Stimulated activated CD8-positive, alpha-beta memory T cell treated with anti-CD3 and anti-CD28 coated beads, Interleukin-7, amount 100 ng/mL, for 1 hour (primary cell): ENCODE results near the gene BAD.

Source experiments
- DNase-seq, 2 donors: peaks; one replicate each; pipeline ENCODE4 v3.0.0-alpha.2; 2020; ENCODE audit warnings: low read depth in 2 of 2

BAD gene

DNA sequence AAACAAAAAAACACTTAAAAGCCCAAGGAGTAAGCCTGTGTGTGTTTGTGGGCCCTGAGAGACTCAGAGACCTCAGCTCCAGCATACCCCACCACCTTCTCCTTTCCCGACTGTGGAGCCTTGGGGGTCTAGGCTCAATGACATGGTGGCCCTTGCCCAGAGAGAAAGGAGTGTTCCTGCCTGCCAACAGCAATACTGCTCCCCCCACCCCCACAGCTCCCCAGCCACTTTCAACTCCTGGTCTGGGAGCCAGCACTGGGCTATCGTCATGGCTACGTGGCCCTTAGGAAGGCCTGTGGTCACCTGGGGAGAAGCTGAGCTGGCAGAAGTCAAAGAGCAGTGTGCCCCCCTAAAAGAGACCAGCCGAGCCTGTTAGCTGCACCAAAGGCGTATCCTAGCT lies 40.4 kb downstream of the BAD start:
- no peak for DNase-seq

DNA sequence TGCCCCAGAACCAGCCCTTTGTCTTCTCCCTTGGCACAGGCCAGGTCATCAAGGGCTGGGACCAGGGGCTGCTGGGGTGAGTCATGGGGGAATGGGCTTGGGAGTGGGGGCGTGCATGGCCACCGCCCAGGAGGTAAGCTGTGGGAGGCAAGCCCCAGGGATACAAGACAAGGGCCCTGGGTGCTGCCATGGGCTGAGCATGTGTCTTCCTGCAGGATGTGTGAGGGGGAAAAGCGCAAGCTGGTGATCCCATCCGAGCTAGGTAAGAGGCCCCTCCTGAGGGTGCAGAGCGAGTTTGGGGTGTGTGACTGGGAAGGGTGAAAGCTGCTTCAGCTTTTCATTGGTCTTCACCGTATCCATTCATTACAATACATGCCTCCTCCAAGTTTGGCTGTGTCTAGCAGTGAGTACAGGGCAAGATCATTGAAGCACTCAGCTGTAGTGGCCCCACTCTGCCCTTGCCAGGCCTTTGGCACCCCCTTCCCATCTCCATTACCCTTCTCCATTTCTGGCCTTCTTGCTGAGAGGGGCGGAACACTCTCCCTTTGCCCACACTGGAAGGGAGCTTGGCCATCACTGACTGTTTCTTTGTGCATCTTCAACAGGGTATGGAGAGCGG lies 41.1 kb downstream of the BAD start:
- no peak for DNase-seq

DNA sequence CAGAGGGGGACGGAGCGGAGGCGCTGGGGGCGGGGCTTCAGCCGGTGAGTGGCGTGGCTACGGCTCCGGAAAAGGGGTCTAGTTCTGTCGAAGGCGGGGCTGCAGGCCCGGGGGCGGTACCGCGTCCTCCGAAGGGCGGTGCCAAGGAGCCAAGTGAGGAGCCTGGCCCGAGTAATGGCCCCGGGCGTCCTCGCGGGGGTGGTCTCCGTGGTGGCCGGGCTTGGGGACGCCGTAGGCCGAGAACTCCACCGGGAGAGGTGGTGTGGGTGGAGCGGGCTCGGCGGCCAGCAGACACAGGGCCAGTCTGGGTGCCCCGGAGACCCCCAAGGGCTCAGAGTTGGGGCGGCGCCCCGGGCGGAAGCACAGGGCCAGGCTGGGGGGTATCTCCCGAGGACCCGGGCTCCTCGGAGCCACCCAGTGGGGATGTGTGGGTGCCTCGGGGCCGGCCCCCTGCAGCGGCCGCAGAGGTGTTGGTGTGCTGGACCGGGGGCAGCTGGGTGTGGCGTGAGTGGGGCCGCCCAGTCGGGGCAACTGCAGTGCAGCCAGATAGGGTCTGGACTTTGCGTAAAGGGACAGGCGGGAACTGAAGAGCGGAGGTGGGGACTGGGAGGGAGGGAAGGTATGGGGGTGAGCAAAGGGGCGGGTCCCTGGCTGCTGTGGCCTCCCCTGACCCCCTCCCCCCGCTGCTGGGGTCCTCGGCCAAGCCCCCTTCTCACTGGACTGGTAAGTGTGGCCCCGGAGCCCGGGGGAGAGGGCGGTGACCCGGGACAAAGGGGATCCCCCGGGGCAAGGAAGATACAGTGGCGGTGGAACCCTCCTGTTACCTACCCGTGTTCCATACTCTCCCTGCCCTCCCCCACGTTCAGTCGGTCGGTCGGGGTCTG lies 42.7 kb downstream of the BAD start:
- no peak for DNase-seq

DNA sequence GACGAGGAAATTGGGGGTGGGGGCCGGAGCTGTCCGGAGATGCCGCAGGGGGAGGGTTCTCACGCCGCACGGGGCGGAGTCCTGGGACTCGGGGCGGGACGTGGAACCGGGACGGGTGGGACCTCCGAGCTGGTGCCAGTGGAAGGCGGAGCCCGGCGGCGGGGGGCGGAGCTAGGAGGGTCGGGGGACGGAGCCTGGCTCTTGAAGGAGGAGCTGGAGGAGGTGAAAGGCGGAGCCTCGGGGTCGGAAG lies 43.3 kb downstream of the BAD start:
- peak; percentile 99 for DNase-seq

DNA sequence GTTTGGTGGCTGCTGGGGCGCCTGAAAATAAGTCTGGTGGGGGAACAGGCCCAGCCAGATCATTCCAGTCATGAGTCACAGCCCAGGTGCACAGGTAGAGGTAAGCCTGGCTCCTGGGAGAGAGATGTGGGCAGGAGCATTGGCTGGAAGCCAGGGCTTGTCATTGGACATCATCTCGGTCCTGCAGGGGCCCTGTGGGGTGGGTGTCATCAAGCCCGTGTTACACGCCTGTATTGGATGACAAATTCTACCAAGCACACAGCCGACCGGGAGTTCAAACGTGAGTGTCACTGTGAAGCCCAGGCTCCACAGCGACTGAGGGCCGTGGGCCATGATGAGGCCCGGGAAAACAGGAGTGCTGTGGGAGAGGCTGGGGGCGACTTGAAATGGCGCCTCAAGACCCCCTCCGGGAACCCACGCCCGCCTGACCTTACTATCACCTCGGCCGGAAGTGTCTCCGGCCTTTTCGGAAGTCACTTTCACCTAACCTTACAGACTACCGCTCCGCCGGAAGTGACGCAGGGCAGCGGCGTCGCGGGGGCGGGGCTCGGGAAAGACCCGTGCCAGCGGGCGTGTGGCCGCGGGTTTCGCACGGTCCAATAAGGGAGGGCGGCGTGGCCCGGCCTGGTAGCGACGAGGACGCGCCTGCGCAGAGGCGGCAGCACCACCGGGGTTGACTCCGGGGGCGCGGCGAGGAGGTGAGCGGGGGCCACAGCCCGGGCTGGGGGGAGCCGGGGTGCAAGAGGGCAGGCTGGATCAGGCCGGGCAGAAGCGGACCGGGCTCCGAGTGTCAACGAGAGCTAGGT lies 43.8 kb downstream of the BAD start, which contains the start of gene FKBP2:
Gene FKBP2 (plus strand): TSS at position 661 of the 806 bp plus-strand sequence. CDS start 1,293 bp downstream, outside the sequence.
- peak; percentile 92 to 94 for DNase-seq

DNA sequence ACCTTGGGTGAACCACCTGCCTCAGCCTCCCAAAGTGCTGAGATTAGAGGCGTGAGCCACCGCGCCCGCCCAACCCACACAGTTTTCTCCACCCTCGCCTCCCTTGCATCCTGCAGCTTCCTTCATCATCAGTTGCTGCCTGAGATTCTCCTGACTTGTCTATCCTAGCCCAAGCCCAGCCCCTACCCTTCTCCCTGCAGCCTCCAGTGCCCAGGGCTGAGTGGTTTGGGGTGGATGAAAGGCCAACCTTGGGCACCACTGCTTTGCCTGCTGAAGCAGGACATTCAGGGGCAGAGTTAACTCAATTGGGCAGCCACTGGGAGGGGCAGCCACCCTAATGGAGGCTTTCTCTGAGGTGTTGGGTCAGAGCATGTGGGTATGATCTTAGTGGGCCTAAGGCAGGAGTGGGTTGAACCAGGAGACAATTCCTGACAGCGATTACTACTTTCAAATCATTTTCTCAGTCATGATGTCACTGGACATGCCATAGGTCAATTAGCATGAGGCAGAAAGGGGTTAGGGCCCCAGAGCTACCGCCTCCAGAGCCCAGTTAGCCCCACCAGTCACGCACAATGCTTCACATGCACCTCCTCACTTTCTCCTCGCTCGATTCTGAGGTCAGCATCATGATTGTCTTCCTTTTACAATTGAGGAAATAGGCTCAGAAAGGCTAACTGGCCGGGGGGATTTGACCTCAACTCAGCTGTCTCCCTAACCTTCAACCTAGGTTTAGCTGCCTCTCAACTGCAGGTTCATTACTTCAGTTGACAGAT lies 44.6 kb downstream of the BAD start:
- no peak for DNase-seq

DNA sequence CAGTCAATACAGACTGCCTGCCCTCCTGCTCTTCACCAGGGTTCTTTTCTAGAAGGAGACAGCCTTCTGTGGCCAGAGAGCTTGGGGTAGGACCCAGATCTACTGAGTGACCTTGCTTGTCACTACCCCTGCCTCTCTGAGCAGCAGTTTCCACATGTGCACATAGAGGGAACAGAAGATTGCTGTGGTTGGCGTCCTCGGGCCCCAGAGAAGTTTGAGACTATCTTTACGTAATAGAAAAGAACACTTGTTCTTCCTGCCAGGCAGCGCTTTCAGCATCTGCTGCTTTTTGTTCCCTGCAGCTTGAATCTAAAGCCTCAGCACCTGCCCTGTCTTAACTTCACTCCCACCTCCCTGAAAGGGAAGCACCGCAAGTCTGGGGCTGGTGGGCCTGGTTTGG lies 45.5 kb downstream of the BAD start:
- DNase-seq, result no peak

DNA sequence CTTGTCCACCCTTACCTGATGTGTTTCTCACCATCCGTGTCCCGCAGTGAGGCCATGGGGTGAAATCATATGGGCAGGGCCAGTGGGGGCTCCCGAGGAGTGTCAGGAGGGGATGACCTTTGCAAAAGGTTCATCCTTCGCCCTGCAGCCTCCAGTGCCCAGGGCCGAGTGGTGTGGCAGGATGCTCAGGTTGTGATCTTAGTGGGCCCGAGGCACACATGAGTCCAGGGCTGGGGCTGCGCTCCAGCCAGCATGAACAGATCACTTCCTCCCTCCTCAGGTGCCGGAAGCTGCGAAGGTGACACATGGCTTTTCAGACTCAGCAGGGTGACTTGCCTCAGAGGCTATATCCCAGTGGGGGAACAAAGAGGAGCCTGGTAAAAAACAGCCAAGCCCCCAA lies 46.4 kb downstream of the BAD start:
- DNase-seq, result no peak

DNA sequence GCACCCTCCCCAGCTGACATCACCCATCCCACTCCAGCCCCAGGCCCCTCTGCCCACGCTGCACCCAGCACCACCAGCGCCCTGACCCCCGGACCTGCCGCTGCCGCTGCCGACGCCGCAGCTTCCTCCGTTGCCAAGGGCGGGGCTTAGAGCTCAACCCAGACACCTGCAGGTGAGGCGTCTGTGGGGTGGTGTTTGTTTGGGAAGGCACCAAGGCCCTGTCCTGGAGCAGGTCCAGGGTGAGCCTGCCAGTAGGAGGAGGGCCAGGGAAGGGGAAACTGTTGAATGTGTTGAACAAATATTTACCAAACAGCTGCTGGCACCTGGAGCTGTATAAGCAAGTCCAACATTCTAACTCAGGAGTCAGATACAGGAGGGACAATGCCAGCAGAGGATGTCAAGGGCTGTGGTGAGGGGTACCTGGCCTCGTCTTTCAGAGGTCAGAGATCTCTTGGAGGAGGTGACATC lies 46.9 kb downstream of the BAD start:
- no peak for DNase-seq

DNA sequence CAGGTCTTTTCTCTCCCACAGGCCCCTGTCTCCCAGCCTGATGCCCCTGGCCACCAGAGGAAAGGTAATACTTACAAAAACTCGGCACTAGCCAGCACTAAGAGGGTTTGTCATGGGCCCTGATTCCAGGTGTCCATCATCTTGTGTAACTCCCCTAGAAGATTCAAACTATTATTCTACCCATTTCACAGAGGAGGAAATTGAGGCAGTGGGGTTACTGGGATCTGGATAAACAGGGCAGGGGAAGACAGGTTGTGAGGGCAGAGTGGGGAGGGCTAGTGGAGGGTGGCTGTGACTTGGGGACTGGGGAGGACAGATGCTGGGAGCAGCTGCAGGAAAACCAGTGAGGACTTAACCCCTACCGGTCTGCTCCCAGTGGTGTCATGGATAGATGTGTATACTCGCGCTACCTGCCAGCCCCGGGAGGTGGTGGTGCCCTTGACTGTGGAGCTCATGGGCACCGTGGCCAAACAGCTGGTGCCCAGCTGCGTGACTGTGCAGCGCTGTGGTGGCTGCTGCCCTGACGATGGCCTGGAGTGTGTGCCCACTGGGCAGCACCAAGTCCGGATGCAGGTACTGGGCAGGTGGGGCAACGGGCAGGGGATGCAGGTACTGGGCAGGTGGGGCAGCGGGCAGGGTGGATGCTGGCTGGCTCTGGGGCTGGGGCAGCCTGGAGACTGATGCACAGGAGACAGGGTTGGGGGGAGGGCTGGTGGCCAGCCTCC lies 48.9 kb downstream of the BAD start:
- DNase-seq, result no peak

DNA sequence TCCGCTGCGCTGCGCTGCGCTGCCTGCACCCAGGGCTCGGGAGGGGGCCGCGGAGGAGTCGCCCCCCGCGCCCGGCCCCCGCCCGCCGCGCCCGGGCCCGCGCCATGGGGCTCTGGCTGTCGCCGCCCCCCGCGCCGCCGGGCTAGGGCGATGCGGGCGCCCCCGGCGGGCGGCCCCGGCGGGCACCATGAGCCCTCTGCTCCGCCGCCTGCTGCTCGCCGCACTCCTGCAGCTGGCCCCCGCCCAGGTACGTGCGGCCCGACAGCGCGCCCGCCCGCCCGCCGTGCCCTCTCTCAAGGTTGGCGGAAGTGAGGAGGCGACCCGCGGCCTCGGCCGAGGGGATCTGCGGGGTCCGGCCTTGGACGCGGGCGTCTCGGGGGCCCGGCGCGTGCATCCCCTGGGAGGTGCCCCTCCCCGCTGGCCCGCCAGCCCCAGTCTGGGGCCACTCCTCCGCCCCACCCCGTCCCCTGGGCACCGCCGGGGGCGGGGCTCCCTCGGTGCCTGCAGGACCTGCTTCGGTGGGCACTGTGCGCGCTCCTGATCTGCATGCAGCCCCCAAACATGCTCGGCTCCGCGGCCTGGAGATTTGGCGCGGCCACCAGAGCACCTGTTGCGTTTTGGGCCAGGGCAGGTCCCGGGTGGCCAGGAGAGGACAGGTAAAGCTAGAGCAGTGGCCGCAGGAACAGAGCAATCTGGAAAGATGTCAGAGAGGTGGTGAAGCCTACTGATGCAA lies 49.7 kb downstream of the BAD start:
- DNase-seq, result no peak

DNA sequence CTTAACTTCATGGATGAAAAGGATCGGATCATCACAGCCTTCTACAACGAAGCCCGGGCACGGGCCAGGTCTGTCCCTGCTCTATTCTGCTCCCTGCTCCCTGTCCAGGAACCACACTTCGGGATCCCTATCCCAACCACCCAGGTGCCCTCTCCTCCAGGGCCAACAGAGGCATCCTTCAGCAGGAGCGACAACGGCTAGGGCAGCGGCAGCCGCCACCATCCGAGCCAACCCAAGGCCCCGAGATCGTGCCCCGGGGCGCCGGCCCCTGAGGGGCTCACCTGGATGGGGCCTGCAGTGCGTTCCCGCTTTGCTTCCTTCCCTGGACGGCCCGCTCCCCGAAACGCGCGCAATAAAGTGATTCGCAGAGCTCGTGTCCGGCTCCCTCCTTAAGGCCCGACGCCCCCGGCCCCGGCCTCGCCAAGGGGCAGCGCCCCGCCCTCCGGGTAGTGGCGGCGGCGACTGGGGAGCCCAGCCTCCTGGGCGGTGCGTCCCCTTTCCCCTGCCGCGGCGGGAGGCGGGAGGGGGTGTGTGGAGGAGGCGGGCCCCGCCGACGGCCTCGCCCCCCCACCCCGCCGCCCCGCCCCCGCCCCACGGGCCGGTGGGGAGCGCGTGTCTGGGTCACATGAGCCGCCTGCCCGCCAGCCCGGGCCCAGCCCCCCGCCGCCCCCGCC lies 50.4 kb downstream of the BAD start, which contains the start of gene VEGFB:
Gene VEGFB (plus strand): TSS at position 672 of the 674 bp plus-strand sequence. CDS start 250 bp downstream, outside the sequence.
- DNase-seq, result no peak

DNA sequence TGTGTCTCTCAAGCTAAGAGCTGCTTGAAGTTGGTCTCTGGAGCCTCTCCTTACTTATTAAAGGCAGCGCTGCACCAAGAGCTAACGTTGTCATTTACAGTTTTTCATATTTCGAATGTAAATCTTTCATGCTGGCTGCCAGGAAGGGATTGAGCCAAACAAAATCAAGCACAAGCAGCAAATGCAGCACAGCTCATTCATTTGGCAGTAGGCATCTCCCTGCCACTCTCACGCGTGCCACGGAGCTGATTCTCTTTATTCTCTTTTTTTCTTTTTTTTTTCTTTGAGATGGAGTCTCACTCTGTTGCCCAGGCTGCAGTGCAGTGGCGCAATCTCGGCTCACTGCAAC lies 51.5 kb downstream of the BAD start:
- no peak for DNase-seq

DNA sequence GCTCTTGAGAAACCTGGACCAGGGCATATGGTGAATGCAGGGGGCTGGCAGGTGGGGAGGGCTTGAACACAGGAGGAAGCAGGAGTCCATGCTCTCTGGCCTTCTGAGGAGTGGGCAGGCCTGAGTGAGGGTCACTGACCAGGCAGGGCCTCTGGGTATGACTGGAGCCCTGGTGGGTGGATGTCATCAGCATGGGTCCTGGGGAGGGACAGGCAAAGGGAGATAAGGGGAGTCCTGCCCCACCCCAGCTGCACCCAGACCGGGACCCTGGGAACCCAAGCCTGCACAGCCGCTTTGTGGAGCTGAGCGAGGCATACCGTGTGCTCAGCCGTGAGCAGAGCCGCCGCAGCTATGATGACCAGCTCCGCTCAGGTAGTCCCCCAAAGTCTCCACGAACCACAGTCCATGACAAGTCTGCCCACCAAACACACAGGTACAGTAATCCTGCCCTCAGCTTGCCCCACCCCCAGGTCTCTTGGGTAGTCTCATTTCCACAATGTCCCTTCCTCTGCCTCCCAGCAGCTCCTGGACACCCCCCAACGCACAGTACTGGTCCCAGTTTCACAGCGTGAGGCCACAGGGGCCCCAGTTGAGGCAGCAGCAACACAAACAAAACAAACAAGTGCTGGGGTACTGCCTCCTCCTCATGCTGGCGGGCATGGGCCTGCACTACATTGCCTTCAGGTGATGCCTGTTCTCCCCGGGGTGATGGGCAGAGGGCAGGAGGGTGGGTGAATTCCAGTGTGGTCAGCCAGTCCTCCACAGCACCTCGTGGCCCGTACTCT lies 52.1 kb downstream of the BAD start:
- DNase-seq, result no peak

DNA sequence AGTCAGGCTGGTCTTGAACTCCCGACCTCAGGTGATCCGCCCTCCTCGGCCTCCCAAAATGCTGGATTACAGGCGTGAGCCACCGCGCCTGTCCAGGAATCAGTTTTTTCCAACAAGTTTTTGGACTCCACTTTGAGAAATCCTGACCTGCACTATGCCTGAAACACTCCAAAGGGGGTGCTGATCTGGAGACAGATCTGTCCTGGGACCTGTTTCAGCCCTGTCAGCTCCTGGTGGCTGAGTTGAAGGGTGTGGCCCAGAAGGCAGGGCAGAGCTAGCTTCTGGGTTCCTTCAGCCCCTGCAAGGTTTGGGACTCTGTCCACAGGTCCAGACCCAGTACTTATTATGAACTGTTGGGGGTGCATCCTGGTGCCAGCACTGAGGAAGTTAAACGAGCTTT lies 52.9 kb downstream of the BAD start:
- no peak for DNase-seq

DNA sequence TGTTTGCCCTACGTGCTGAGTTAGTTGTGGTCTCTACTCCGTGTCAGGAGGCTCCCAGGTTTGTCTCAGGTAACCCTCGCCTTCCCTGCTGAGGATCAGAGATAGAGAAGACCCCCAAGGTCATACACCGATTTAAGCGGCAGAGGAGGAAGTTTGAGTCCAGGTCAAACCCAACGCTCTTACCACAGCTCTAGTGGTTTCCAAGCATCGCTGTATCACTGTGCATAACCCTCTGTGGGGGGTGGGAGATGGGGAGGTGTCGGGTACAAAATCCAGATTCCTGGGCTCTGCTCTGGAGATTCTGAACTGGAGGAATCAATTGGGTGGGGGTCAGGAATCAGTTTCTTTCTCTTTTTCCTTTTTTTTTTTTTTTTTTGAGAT lies 53.5 kb downstream of the BAD start:
- no peak for DNase-seq

DNA sequence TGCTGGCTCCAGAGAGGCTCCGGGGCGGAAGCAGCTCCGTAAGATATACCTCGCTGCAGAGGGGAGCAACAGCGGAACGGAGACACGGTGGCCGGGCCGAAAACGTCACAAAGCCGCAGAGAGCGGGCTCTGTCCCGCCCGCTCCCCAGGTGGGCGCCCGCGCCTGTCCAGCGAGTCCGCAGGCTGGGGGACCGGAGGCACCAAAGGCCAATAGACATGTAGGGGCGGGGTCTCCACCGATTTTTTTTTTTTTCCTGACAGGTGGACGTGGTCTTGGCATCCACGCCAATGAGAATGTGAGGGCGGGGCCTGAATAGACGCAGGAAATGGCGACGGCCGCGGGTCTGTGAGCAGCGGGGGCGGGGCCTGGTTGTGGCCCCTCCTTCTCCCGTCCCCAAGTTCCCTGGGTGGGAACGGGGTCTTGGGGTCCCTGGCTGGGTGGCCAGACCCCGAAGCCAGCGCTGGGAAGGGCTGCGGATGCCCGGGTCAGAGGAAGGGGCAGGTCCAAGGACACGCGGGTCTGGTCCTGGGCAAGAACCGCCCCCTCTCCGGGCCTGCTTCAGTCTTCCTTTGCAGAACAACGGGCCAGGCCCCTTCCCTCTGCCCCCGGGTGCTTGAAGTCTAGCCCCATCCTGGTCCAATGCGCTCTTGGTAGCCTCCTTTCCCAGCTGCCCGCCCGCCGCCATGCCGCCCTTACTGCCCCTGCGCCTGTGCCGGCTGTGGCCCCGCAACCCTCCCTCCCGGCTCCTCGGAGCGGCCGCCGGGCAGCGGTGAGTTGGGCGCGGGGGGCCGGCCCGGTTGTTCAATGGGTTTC lies 54.1 kb downstream of the BAD start, which contains the start of gene DNAJC4:
Gene DNAJC4 (plus strand): TSS at position 378 of the 814 bp plus-strand sequence. CDS start 307 bp downstream, at position 685.
- peak in 1 of 2 donors; percentile 71 for DNase-seq

DNA sequence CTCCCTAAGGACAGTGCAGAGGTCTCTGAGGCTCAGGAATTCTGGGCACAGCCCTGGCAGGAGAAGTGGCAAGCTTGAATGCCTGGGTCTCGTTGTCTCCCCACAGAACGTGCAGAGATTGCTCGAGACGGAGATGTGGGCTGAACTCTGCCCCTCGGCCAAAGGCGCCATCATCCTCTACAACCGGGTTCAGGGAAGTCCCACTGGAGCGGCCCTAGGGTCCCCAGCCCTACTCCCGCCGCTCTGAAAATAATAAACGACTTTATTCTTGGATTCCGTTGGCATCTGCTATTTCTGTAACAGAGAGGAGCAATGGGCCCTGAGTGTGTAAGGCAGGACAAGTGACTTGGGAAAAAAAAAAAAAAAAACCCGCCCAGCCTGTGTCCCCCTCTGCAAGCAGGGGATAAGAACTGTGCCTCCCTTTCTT lies 54.7 kb downstream of the BAD start:
- DNase-seq, result no peak
